ENCODE data around the gene MMEL1. TPM values are rescaled to one million over a fixed set of nuclear protein-coding genes. Genes with fewer than 3 reads are reported as not detected.
"Not testable (repeated sequence)": the region's sequence is repeated elsewhere in the genome, so short reads cannot be mapped to it uniquely, and the experiment has no call there.

Gene MMEL1
- total RNA-seq, 4 donors from 2014 or later, result 0.78 to 1.7 (median 0.80) TPM; not detected in 1

- no peaks in the 10 kb centered on the region for H3K9me3 ChIP-seq
- DNase-seq (ENCODE audit: extremely low spot score), result no peak
- peaks cover 0 to 99% (median 51%) of the 10 kb centered on the region in 4 donors for H3K27me3 ChIP-seq
- H3K27ac ChIP-seq (replicated peaks in 1 of 4), result no peak overlapping the region
- peaks cover 4 to 21% (median 16%) of the 10 kb centered on the region in 4 donors for H3K4me1 ChIP-seq
- intact Hi-C loops (cut with DNase I), result no loop called here
- no peaks in the 10 kb centered on the region for H3K36me3 ChIP-seq
- H3K4me3 ChIP-seq, result no peak overlapping the region
- WGBS, result 4% methylated on average over 13 of the region's 64 CpGs
- TF ChIP-seq POLR2A (IDR thresholded peaks at IDR 0.05; ENCODE audit: low read depth) (no peak), EP300 (IDR thresholded peaks at IDR 0.05) (no peak), POLR2AphosphoS5 (IDR thresholded peaks at IDR 0.05) (no peak), CTCF (IDR thresholded peaks at IDR 0.05) (no peak)
Observed at GRCh38 chr1:2628933-2629626, 3.7 kb downstream of the MMEL1 start.

- Histone ChIP-seq H3K36me3 (no peaks in the 10 kb centered on the region), H3K27me3 (peaks cover 0 to 95% (median 47%) of the 10 kb centered on the region in 4 donors), H3K27ac (replicated peaks in 1 of 4) (no peak overlapping the region), H3K4me1 (peaks cover 4 to 14% (median 13%) of the 10 kb centered on the region in 4 donors), H3K9me3 (no peaks in the 10 kb centered on the region), H3K4me3 (no peak overlapping the region)
- WGBS, result 33% methylated on average over 6 of the region's 46 CpGs
- no peak for DNase-seq (ENCODE audit: extremely low spot score)
- intact Hi-C loops (cut with DNase I), result no loop called here
- TF ChIP-seq POLR2A (IDR thresholded peaks at IDR 0.05; ENCODE audit: low read depth) (no peak), CTCF (IDR thresholded peaks at IDR 0.05) (no peak), EP300 (IDR thresholded peaks at IDR 0.05) (no peak), POLR2AphosphoS5 (IDR thresholded peaks at IDR 0.05) (no peak)
Observed at GRCh38 chr1:2628191-2628932, 4.5 kb downstream of the MMEL1 start.

GRCh38 chr1:2627746-2628145, 5.1 kb downstream of the MMEL1 start:
- no peak overlapping the region for H3K27ac ChIP-seq (replicated peaks in 1 of 4)
- no peaks in the 10 kb centered on the region for H3K36me3 ChIP-seq
- peaks cover 0 to 89% (median 42%) of the 10 kb centered on the region in 4 donors for H3K27me3 ChIP-seq
- TF ChIP-seq POLR2A (IDR thresholded peaks at IDR 0.05; ENCODE audit: low read depth) (no peak), POLR2AphosphoS5 (IDR thresholded peaks at IDR 0.05) (no peak), EP300 (IDR thresholded peaks at IDR 0.05) (no peak), CTCF (IDR thresholded peaks at IDR 0.05) (no peak)
- WGBS, result 40% methylated on average over 5 of the region's 6 CpGs
- intact Hi-C loops (cut with DNase I), result no loop called here
- H3K4me3 ChIP-seq, result no peak overlapping the region
- H3K9me3 ChIP-seq, result no peaks in the 10 kb centered on the region
- DNase-seq (ENCODE audit: extremely low spot score), result no peak
- H3K4me1 ChIP-seq, result peaks cover 4 to 13% (median 12%) of the 10 kb centered on the region in 4 donors

GRCh38 chr1:2625748-2626147, 7.1 kb downstream of the MMEL1 start:
- H3K36me3 ChIP-seq; intact Hi-C loops (cut with DNase I); DNase-seq (ENCODE audit: extremely low spot score); H3K4me3 ChIP-seq; H3K9me3 ChIP-seq; H3K27ac ChIP-seq (replicated peaks in 1 of 4): not testable (repeated sequence)
- 73% methylated on average over 7 of the region's 7 CpGs for WGBS
- H3K4me1 ChIP-seq, result peaks cover 4 to 13% (median 12%) of the 10 kb centered on the region in 4 donors
- peaks cover 0 to 83% (median 30%) of the 10 kb centered on the region in 4 donors for H3K27me3 ChIP-seq

GRCh38 chr1:2625311-2625710, 7.5 kb downstream of the MMEL1 start:
- Histone ChIP-seq H3K4me3 (no peak overlapping the region), H3K27me3 (peaks cover 0 to 79% (median 30%) of the 10 kb centered on the region in 4 donors), H3K4me1 (peaks cover 4 to 13% (median 12%) of the 10 kb centered on the region in 4 donors), H3K9me3 (peaks cover 0 to 3% (median 0%) of the 10 kb centered on the region in 4 donors), H3K36me3 (no peaks in the 10 kb centered on the region), H3K27ac (replicated peaks in 1 of 4) (no peak overlapping the region)
- no peak for DNase-seq (ENCODE audit: extremely low spot score)
- TF ChIP-seq POLR2A (IDR thresholded peaks at IDR 0.05; ENCODE audit: low read depth), result no peak
- TF ChIP-seq CTCF (IDR thresholded peaks at IDR 0.05), result no peak
- TF ChIP-seq EP300 (IDR thresholded peaks at IDR 0.05), result no peak
- no peak for TF ChIP-seq POLR2AphosphoS5 (IDR thresholded peaks at IDR 0.05)
- intact Hi-C loops (cut with DNase I), result no loop called here
- 83% methylated on average over 5 of the region's 10 CpGs for WGBS
